Stimulated activated CD8-positive, alpha-beta memory T cell treated with anti-CD3 and anti-CD28 coated beads, Interleukin-4, amount 100 ng/mL, for 24 hours (primary cell): ENCODE measurements around the gene RNH1.
"Not testable (repeated sequence)": the region's sequence is repeated elsewhere in the genome, so short reads cannot be mapped to it uniquely, and the experiment has no call there.

ENCODE experiments used
- DNase-seq: peaks from one replicate; pipeline ENCODE4 v3.0.0-alpha.2; 2020; ENCODE audit warnings: low read depth

RNH1 gene

GRCh38 chr11:520428-521176 lies 13.6 kb upstream of the RNH1 start:
- DNase-seq = no peak

GRCh38 chr11:518463-519202 lies 11.6 kb upstream of the RNH1 start:
- peak; percentile 78 for DNase-seq

DNA sequence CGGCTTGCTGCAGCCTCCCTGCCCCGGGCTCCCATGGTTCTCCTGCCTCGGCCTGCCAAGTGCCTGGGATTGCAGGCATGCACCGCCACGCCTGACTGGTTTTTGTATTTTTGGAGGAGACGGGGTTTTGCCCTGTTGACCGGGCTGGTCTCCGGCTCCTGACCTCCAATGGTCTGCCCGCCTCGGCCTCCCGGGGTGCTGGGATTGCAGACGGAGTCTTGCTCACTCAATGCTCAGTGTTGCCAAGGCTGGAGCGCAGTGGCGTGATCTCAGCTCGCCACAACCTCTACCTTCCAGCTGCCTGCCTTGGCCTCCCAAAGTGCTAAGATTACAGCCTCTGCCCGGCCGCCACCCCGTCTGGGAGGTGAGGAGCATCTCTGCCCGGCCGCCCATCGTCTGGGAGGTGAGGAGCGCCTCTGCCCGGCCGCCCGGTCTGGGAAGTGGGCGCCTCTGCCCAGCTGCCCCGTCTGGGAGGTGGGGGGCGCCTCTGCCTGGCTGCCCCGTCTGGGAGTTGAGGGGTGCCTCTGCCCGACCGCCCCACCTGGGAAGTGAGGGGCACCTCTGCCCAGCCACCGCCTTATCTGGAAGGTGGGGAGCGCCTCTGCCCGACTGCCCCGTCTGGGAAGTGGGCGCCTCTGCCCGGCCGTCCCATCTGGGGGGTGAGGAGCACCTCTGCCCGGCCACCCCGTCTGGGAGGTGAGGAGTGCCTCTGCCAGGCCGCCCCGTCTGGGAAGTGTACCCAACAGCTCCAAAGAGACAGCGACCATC lies 10.1 kb upstream of the RNH1 start:
- DNase-seq = not testable (repeated sequence)

DNA sequence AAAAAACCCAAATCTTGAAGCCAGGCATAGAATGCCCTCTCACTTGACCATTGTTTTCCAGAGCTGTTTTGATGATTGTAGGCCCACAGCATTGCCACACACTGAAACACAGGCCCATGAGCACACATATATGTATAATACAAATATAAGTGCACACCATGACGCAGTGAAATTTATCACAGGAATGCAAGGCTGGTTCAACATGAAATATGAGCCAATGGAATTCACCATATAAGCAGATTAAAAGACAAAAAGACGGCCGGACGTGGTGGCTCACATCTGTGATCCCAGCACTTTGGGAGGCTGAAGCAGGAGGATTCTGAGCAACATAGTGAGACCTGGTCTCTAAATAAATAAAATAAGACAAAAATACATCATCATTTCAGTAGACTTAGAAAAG lies 9.4 kb upstream of the RNH1 start:
- no peak for DNase-seq

- DNase-seq = no peak
Measured at GRCh38 chr11:515131-515530, 8.1 kb upstream of the RNH1 start.

- DNase-seq = no peak
Measured at GRCh38 chr11:514606-515005, 7.6 kb upstream of the RNH1 start.

GRCh38 chr11:512761-513595 lies 5.9 kb upstream of the RNH1 start:
- no peak for DNase-seq

DNA sequence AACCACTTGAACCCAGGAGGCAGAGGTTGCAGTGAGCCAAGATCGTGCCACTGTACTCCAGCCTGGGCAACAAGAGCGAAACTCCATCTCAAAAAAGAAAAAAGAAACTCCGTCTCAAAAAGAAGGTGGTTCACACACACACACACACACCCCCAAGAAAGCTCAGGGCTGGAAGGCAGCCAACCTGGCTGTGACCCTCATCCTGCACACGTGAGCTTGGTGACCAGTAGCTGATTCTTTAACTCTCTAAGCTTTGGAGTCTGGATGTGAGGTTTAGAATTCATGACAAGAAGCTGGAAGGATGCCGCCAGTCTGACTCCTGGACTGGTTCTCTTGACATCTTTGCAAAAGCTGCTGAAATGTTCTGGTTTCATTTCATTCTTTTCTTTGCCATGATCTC lies 1.9 kb upstream of the RNH1 start:
- DNase-seq = no peak

GRCh38 chr11:507727-508515 lies 879 bp upstream of the RNH1 start:
- DNase-seq = no peak

- peak; percentile 98 for DNase-seq
Measured at GRCh38 chr11:506238-506994, 626 bp downstream of the RNH1 start.

GRCh38 chr11:504994-505344 lies 2.1 kb downstream of the RNH1 start:
- DNase-seq = no peak

DNA sequence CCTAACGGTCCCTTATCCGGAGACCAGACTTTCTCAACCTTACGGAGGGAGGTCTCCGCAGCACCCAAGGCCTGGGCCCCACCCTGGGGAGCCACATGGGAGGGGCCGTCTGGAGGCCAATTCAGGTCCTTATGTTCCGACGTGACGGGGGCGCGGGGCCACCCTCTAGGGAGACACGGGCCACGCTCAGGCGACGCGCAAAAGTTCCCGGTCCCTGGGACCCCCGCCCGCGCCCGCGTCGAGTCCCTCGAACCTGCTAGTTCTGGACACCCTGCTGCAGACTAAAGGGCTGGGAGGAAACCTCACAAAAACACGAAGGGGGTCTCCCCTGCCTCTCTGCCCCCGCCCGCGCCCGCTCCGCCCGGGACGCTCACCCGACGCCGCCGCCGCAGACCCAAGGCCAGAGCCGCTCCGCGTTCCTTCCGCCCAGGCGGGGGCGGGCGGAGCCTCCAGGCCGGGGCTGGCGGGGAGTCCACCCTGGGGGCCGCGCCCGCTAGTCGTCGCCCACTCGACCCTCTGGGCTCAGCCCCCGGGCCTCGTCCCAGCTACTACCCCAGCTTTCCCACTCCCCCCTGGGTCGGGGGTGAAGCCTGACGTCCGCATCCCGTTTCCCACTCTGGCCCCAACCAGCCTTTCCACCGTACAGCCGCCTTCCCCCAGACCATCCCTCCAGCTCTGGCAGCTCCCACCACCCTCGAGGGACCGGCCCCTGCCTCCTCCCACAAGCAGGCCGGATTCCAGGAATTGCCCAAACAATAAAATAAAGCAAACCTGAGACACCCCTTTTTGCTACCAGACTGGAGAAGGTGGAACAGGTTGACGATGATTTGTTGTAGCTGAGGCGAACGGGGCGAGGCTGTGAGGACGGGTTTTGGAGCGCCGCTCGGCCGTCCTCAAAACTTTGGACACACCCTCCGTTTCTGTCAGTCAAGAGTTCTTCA lies 2.7 kb downstream of the RNH1 start:
- DNase-seq = no peak

GRCh38 chr11:503179-503981 lies 3.7 kb downstream of the RNH1 start:
- DNase-seq = no peak

DNA sequence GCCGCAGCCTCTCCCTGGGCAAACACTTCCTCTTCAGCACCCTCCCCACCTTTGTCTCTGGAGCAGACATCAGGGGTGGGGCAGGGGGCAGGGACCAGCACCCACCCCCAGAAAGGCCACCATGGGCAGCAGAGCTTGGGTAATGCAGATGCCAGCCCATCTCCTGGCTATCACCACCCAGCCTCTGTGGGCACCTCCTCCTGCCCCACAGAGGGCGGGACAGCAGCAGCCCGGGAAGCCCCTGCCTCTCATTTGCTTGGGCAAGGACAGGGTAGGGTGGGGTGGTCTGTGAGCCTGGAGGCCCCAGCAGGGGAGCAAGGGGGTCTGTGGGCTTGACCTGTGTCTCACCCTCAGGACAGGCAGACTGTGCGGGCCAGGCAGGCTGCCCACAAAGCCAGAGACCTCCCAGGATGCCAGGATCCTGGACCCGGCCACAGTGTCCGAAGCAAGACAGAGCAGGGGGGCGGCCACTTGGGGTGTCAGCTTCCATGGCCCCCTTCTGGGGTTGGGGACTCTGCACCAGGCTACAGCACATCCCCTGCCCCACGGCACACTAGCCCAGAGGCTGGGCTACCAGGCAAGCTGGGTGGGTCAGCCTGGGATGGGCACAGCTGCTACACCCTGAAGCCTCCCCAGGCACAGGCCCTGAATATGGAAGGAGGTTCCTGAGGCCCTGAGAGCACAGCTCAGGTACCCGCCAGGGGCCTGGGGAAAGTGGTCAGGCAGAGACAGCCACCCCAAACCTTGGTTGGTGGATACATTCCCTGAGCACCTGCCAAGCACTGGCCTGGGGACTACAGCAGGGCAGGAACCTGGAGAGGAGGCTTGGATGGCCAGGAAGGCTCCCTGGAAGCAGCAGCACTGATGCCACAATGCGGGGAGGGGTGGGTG lies 4.5 kb downstream of the RNH1 start:
- DNase-seq = no peak

DNA sequence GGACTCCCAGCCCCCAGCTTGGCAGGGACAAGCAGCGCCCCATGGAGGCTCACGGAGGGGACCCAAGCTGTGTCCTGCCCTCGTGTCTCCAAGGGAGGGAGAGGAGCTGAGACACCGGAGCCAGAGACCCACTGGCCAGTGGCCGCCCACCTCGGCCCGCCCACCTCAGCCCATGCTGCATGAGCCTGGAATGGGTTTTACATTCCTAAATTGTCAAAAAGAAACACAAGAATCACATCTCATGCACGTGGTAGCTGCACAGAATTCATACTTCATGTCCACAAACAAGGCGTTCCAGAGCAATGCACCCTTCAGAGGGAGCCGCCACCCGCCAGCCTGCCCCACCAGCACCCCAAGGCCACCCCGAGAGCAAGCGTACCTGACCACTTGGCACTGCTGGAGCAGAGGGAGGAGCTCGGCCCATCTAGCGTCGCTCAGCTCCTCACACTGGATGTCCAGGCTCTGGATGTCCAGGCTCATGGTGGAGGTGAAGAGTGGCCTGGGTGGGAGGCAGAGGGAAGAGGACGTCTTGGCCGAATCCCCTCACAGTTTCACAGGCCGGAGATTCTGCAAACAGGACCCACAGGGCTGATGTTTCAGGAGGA lies 5.3 kb downstream of the RNH1 start:
- DNase-seq = no peak

GRCh38 chr11:501001-501682 lies 5.9 kb downstream of the RNH1 start:
- DNase-seq = no peak
